Measurements from ENCODE around the gene TBC1D24.

GRCh38 chr16:2471653-2472487 lies 3.1 kb upstream of the TBC1D24 start:
- TF ChIP-seq FOXM1 (IDR thresholded peaks at IDR 0.05; ENCODE audit: low read depth): no peak
- TF ChIP-seq CTCF (IDR thresholded peaks at IDR 0.05): no peak
- no peak for TF ChIP-seq EZH2phosphoT487 (IDR thresholded peaks at IDR 0.05; ENCODE audit: borderline replicate concordance, low read depth)
- no peak for TF ChIP-seq RAD21 (IDR thresholded peaks at IDR 0.05; ENCODE audit: low read length)
- no peak for TF ChIP-seq POLR2AphosphoS5 (IDR thresholded peaks at IDR 0.05; ENCODE audit: low read depth, low read length)
- TF ChIP-seq FOXJ3 (CRISPR knock-in tag; IDR thresholded peaks at IDR 0.05): no peak
- TF ChIP-seq CHD2 (IDR thresholded peaks at IDR 0.05; ENCODE audit: low read length, partially characterized antibody): no peak
- TF ChIP-seq, protein P1, sequence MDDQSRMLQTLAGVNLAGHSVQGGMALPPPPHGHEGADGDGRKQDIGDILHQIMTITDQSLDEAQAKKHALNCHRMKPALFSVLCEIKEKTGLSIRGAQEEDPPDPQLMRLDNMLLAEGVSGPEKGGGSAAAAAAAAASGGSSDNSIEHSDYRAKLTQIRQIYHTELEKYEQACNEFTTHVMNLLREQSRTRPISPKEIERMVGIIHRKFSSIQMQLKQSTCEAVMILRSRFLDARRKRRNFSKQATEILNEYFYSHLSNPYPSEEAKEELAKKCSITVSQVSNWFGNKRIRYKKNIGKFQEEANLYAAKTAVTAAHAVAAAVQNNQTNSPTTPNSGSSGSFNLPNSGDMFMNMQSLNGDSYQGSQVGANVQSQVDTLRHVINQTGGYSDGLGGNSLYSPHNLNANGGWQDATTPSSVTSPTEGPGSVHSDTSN (IDR thresholded peaks at IDR 0.05): no peak
- TF ChIP-seq RCOR1 (IDR thresholded peaks at IDR 0.05; ENCODE audit: low read length): no peak
- no peak for TF ChIP-seq SMC3 (IDR thresholded peaks at IDR 0.05; ENCODE audit: low read depth, low read length)
- TF ChIP-seq EP300 (IDR thresholded peaks at IDR 0.05; ENCODE audit: borderline replicate concordance in 1 of 2, low read depth in 1 of 2, low read length in 1 of 2): no peak
- no peak for TF ChIP-seq NFIC (IDR thresholded peaks at IDR 0.05; ENCODE audit: borderline replicate concordance)
- no peak for TF ChIP-seq TCF12 (IDR thresholded peaks at IDR 0.05)
- TF ChIP-seq MEF2A (IDR thresholded peaks at IDR 0.05; ENCODE audit: borderline replicate concordance, low read depth): no peak
